Mucosa of descending colon (tissue), 3 donors: ENCODE results near the gene EEF1A2. TPM values are rescaled to one million over a fixed set of nuclear protein-coding genes. Genes with fewer than 3 reads are reported as not detected.

Experiments
- ATAC-seq: fragments of 200-7000 bp; cut with Tn5 transposase; one replicate; pipeline ENCODE4 v1.9.1; 2020; ENCODE audit warnings: mild to moderate bottlenecking, moderate library complexity
- DNase-seq, 3 donors: peaks; one replicate each; pipeline ENCODE4 v3.0.0-alpha.2; 2020
- H3K36me3 ChIP-seq: fragments of 200-600 bp; one replicate; pipeline ENCODE4 v1.8.0; 2021; ENCODE audit warnings: low read depth, mild to moderate bottlenecking
- H3K4me1 ChIP-seq: fragments of 200-600 bp; one replicate; pipeline ENCODE4 v1.8.0; 2021; ENCODE audit warnings: low read depth, mild to moderate bottlenecking
- H3K4me3 ChIP-seq: fragments of 200-600 bp; one replicate; pipeline ENCODE4 v1.8.0; 2021; ENCODE audit warnings: mild to moderate bottlenecking
- H3K9me3 ChIP-seq: fragments of 200-600 bp; one replicate; pipeline ENCODE4 v1.8.0; 2021; ENCODE audit warnings: mild to moderate bottlenecking
- CTCF ChIP-seq: fragments of 200-600 bp; IDR thresholded peaks from one replicate; pipeline ENCODE4 v1.8.0; 2022; ENCODE audit warnings: antibody characterized with exemption, mild to moderate bottlenecking
- intact Hi-C, 2 donors: fragments of 100-400 bp; cut with DNase I in 1 of 2; cut with micrococcal nuclease in 1 of 2; formaldehyde crosslinking; loops; one replicate each; pipeline versions ENCODE4 v1.11.0 to v1.11.1; 2022; cut with DNase I, micrococcal nuclease
- total RNA-seq, 3 donors: library from RNA; stranded (reverse); fragmentation: NEBNext Ultra II Directional in 2 of 3; extraction: Animal tissue kit (Norgen Biotek cat#: 25700) in 2 of 3; gene quantifications; one replicate each; pipeline versions ENCODE4 v1.2.1 to v1.2.4, GENCODE V29; 2021 to 2023
- donor health status: DM: no; HTN: no; CAD: no; lungs with moderate emphysema.
- donor health status: DM: no; HTN: no; CAD: no.
- donor health status: DM: no; HTN: yes; CAD: no.

EEF1A2 gene
- total RNA-seq, 3 donors from 2014 or later: 1.3 to 15.0 (median 2.7) TPM

- Histone ChIP-seq H3K9me3 (no peaks in the 10 kb centered on the region), H3K4me3 (no peak overlapping the region), H3K36me3 (no peaks in the 10 kb centered on the region), H3K4me1 (peaks cover 50% of the 10 kb centered on the region)
- TF ChIP-seq CTCF: no peak
- ATAC-seq (no peak), DNase-seq (no peak)
- intact Hi-C loops: no loop called here
Observed at GRCh38 chr20:63542696-63543095, 43.8 kb upstream of the EEF1A2 start.

- DNase-seq: peak in 1 of 3 donors; percentile 72
- H3K4me1 ChIP-seq: peaks cover 51% of the 10 kb centered on the region
- no peak overlapping the region for H3K4me3 ChIP-seq
- no peaks in the 10 kb centered on the region for H3K36me3 ChIP-seq
- no peaks in the 10 kb centered on the region for H3K9me3 ChIP-seq
- intact Hi-C loops: no loop called here
- TF ChIP-seq CTCF: no peak
- no peak for ATAC-seq
Observed at GRCh38 chr20:63542031-63542559, 43.2 kb upstream of the EEF1A2 start.

- no peak for TF ChIP-seq CTCF
- DNase-seq (no peak), ATAC-seq (no peak)
- Histone ChIP-seq H3K4me3 (no peak overlapping the region), H3K4me1 (peaks cover 44% of the 10 kb centered on the region), H3K36me3 (no peaks in the 10 kb centered on the region), H3K9me3 (no peaks in the 10 kb centered on the region)
- intact Hi-C loops: no loop called here
Observed at GRCh38 chr20:63541371-63541770, 42.5 kb upstream of the EEF1A2 start.

GRCh38 chr20:63540417-63541186 lies 41.7 kb upstream of the EEF1A2 start:
- intact Hi-C loops: no loop called here
- no peaks in the 10 kb centered on the region for H3K9me3 ChIP-seq
- H3K4me3 ChIP-seq: no peak overlapping the region
- ATAC-seq: no peak
- peaks cover 37% of the 10 kb centered on the region for H3K4me1 ChIP-seq
- DNase-seq: no peak
- no peaks in the 10 kb centered on the region for H3K36me3 ChIP-seq
- TF ChIP-seq CTCF: no peak

- Histone ChIP-seq H3K4me1 (peaks cover 35% of the 10 kb centered on the region), H3K4me3 (no peak overlapping the region), H3K9me3 (no peaks in the 10 kb centered on the region), H3K36me3 (no peaks in the 10 kb centered on the region)
- intact Hi-C loops: loop anchor here (5.0 kb wide), 1 partner anchor 433 kb away; no protein-coding TSS in a partner anchor
- ATAC-seq: no peak
- peak in 1 of 3 donors; percentile 60 for DNase-seq
- no peak for TF ChIP-seq CTCF
Observed at GRCh38 chr20:63539441-63540370, 40.8 kb upstream of the EEF1A2 start.
